GM18951 (cell line): ENCODE results near the gene MCC.

Experiments
- POLR2A ChIP-seq: IDR thresholded peaks from 4 replicates; pipeline ENCODE4 v1.6.1; 2011; ENCODE audit warnings: mild to moderate bottlenecking; ENCODE audit not compliant: insufficient read length, insufficient read depth; ENCODE audit errors: extremely low read depth
- in situ Hi-C: fragments of 300-500 bp; cut with MboI; formaldehyde crosslinking; loops from one replicate; pipeline ENCODE4 v1.12.0; 2022; ENCODE audit warnings: low sequenced_read_pairs, mixed read lengths, inconsistent platforms; ENCODE audit not compliant: unreplicated experiment

The MCC gene

DNA sequence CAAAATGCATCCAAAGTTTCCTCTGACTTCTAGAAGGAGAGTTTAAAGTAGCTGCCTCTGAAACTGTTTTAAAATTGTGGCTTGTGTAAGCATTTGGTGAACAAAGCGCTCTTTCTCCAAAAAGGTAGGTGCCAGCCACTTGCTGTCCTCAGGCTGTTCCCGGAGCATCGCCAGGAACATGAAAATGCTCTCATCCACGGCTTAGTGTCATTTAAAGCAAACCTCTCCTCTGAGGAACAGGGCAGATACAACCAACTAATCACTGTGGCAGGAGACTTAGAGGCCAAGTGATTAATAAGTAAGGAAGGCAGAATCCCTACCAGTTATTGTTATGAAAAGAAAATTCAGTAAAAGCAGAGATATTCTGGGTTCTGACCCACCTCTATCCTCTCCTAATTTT, 346.1 kb downstream of the MCC start:
- TF ChIP-seq POLR2A: no peak
- in situ Hi-C loops: no loop called here

DNA sequence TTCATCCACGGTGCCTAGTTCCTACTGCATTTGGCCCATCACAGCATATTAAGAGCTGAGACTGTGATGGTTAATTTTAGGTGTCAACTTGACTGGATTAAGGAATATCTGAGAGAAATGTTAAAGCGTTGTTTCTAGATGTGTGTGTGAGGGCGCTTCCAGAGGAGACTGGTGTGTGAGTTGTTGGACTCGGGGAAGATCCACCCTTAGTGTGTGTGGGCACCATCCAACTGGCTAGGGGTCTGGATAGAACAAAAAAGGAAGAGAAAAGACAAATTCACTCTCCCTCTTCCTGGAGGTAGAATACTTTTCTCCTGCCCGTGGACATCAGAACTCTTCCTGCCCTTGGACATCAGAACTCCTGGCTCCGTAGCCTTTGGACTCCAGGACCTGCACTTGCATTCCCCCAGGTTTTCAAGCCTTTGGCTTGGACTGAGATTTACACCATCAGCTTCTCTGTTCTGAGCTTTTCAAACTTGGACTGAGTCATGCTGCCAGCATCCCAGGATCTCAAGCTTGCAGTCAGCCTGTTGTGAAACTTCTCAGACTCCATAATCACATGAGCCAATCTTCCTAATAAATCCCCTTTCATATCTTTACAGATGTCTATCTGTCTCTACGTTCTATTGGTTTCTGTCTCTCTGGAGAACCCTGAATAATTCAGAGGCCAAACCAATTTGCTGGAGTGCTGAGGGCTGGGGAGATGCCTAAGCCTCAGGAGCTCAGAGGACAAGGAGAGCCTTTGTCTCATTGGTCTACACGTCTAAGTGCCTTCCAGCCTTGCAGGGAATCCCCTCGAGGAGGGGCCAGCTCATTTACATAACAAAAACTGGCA, 347.2 kb downstream of the MCC start:
- in situ Hi-C loops: no loop called here

DNA sequence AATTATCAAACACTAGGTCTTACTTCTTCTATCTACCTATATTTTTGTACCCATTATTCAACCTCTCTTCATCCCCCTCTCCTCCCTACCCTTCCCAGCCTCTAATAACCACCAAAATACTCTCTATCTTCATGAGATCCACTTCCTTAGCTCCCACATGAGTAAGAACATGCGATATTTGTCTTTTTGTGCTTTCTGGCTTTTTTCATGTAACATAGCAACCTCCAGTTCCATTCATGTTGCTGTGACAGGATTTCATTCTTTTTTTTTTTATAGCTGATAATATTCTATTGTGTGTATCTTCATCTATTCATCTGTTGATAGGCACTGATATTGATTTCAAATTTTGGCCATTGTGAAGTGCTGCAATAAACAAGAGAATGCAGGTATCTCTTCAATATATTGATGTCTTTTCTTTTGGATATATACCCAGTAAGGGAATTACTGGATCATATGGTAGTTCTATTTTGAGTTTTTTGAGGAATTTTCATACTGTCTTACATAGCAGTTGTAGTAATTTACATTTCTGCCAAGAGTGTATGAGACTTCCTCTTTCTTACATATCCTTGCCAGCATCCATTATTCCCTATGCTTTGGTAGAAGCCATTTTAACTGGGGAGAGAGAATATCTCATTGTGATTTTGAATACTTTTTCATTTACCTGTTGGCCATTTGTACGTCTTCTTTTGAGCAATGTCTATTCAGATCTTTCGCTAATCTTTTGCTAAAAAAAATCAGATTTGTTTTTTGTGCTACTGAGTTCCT, 354.9 kb downstream of the MCC start:
- no peak for TF ChIP-seq POLR2A
- in situ Hi-C loops: no loop called here

More for the DNA sequence above, 347.2 kb downstream of the MCC start:
- TF ChIP-seq POLR2A: no peak

DNA sequence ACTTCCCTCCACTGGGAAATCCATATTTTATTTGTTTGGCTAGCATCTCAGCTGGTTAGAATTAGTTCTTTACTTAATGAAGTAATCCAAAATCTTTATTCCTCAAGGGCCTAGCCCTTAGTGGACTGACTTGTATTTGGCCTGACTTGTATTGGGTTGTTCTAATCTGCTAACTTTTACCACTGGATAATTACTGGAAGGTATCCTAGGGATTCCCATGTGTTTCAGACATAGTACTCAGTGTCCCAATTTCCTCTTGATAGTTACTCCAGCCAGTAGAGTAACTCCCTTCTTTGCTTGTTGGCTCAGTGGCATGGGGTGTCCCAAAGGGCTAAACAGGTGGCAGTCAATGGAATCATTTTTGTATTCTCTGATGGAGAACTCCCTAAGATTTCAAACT, 355.7 kb downstream of the MCC start:
- in situ Hi-C loops: no loop called here
- TF ChIP-seq POLR2A: no peak

DNA sequence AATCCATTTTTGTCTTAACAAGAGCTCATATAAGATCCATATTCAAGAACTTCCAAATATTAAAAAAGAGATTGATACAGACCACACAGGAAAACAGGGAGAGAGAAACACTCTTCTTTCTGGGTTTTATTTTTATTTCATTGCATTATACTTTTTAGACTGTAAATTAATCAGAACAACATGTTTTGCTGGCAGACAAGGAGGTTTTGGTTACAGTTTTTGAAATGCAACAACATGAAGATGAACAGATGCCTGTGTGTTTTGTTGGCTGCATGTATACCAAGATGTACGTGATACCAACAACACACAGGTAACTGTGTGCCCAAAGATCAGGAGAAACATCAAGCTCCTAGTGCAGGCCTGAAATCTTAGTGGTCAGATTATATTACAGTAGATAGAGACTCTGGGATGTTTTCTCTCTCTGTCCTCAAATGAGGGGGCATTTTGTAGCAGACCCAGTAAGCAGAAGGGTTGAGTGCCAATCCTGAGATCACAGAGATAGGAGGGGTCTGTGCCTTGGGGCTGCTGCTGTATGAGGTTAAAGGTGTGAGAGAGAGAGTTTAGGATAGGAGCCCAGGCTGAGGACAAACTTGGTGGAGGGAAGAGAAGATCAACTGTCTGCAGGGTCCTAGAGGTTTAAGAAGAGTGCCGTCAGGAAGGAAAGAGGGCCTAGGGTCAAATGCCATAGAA, 359.5 kb downstream of the MCC start:
- in situ Hi-C loops: no loop called here
- TF ChIP-seq POLR2A: no peak

DNA sequence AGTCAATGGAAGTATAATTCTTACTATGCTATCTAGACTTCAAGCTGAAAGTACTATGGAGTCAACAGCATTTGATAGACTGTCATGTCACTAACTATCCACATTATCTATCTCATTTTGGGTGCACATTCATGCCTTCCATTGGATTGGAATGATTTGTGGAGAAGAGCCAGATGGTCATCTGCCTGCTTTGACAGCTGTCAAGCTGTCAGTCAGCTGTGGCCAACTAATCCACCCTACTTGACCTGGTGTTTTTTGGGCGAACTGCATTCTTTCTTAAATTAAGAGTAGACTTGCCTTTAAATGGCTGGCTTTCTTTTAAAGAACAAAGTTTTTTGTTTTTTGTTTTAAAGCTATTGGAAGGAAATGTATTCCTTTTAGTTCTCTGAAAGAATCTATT, 360.2 kb downstream of the MCC start:
- TF ChIP-seq POLR2A: no peak
- in situ Hi-C loops: no loop called here

DNA sequence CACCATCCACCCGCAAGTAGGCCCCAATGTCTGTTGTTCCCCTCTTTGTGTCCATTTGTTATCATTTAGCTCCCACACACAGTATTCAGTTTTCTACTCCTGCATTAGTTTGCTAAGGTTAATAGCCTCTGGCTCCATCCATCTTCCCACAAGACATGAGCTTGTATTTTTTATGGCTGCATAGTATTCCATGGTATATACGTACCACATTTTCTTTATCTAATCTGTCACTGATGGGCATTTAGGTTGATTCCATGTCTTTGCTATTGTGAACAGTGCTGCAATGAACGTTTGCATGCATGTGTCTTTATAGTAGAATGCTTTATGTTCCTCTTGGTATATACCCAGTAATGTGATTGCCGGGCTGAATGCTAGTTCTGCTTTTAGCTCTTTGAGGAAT, 361.2 kb downstream of the MCC start:
- in situ Hi-C loops: no loop called here

DNA sequence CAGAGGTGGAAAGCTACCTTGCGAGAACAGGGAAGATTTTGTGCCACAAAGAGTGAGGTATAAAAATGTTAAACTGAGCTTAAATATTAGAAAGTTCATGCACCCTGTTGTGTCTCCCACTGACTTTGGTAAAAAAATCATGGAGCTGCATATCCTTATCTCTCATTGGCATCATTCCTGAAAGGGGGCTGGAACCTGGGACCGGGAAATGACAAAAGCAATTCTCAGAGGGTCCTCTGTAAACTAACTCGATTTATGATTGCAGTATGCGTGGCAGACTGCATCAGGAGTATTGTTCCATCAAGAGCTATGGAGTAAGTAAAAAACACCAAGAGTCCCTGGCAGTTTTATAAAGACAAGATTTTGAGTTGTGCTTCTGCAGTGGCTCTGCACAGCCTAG, 362.9 kb downstream of the MCC start:
- TF ChIP-seq POLR2A: no peak
- in situ Hi-C loops: no loop called here

More for the DNA sequence above, 361.2 kb downstream of the MCC start:
- no peak for TF ChIP-seq POLR2A

DNA sequence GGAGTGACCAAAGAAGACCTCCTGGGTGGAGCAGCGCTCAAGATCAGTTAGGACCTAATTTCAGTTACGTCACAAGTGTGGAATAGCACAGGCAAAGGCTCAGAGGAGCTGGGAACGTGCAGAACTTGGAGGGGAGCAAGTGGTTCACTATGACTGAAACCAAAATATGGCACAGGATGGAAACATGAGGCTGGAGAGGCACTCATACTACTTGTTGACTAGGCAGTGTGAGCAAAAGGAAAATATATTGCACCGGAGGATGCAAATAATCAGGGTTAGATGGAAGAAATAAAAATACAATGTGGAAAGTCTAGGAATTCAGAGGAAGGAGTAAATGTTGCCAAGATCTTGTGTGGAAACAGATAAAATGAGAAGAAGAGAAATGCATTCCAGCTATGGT, 363.3 kb downstream of the MCC start:
- in situ Hi-C loops: no loop called here
- no peak for TF ChIP-seq POLR2A

DNA sequence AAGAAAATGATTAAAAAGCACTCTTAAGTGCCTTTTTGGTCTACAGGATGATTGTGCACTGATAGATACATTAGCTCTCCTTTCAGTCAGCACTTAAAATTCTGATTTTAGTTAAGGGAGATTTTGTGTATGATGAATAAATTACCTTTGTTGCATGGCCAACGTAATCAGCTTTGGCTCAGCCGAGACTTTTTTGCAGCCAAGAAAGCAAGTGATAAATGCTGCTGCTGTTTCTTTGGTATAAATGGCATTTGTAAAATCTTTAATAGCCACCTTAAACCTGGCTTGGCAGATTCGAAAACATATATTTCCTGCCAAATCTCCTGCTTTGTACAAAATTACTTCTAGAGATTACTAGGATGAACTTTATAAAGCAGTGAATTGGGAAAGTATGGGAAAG, 364.0 kb downstream of the MCC start:
- TF ChIP-seq POLR2A: no peak
- in situ Hi-C loops: no loop called here

DNA sequence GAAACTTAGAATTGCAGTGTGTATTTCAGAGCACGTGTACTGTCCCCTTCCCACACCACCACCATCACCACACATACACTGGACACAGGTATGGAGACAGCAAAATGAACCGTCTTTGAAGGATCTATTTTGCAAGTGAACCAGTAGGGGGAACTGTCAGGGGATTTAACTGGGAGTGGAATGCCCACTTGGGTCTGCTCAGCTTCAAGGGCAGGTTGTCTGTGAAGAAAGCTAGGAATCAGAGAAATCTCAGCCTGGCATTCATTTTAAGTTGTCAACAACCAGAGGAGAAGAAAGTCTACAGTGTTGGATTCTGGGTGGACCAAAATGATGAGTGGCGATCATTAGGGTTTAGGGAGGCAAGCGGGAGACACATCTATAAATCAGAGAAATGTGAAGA, 364.6 kb downstream of the MCC start:
- in situ Hi-C loops: no loop called here
- TF ChIP-seq POLR2A: no peak

DNA sequence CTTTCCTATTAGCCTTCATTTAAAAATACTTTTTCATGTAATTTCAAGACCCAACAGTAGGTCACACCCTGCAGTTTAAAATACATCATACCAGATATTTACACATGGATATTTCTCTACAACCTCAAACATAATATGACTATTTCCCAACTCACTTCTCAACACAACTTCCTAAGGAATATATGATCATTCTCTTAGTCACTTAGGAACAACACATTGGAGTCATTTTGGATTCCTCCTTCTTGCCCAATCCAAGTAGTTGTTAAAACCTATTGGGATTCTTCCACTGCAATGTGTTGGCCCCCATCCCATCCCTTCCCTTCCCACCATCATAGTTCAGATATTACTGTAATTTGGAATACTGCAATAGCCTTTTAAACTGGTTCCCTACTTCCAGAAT, 366.2 kb downstream of the MCC start:
- no peak for TF ChIP-seq POLR2A
- in situ Hi-C loops: no loop called here

DNA sequence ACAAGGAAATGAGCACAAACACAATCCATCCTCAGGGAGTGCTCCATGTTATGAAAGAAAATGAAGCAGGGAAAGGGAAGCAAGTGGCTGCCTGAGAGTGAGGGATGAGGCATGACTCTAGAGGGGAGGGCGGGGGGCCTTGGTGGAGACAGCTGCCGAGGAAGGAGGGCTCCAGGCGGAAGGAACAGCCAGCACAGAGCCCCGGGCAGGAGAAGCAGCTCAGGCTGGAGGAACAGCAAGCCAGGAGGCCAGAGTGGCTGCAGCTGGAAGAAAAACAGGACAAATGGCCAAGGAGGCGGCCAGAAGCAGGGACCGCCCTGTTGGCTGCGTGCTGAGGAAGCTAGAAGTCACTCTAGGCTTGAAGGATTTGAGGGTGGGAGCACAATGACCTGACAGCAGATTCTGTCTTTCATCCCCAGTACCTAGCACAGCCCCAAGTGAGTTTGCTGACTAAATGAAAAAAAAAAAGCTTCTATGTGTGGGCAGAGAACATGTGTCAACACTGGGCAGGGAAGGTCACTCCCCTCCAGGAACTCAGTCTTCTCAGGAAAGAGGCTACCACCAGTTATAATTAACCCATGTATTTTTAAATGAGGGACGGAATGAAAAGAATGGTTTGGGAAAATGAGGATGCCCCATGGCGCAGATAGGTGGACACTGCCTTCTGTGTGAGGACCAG, 368.9 kb downstream of the MCC start:
- no peak for TF ChIP-seq POLR2A
- in situ Hi-C loops: no loop called here
